ENCODE data around the gene PCSK6.

DNA sequence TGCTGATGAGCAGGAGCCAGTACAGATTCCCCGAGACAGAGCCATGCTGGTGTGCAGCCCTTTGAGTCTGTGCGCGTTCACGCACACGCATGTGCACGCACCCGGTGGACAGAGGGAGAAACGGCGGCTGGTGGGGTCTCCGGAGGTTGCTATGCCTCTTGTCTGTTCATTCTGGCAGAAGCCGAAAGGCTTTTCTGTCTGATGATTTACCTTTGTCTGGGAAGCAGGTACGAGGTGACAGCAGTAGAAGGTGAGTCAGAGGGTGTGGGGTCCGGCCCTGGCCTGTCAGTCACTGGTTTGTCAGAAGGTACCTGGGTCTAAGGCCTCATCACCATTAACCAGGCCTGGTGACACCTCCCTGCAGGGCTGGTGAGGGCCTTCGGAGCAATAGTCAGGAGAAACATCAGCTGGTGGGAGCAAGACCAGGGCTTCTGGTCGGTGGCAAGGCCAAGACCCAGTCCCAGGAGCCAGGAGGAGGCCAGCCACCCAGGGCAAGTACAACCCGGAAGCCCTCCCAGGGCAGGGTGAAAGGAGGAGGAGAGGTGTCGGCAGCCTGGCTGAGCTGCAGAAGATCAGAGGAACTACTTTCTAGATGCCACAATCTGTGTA lies 7.5 kb downstream of the PCSK6 start:
- TF ChIP-seq POLR2A (IDR thresholded peaks at IDR 0.05), result no peak
- TF ChIP-seq, protein P1, sequence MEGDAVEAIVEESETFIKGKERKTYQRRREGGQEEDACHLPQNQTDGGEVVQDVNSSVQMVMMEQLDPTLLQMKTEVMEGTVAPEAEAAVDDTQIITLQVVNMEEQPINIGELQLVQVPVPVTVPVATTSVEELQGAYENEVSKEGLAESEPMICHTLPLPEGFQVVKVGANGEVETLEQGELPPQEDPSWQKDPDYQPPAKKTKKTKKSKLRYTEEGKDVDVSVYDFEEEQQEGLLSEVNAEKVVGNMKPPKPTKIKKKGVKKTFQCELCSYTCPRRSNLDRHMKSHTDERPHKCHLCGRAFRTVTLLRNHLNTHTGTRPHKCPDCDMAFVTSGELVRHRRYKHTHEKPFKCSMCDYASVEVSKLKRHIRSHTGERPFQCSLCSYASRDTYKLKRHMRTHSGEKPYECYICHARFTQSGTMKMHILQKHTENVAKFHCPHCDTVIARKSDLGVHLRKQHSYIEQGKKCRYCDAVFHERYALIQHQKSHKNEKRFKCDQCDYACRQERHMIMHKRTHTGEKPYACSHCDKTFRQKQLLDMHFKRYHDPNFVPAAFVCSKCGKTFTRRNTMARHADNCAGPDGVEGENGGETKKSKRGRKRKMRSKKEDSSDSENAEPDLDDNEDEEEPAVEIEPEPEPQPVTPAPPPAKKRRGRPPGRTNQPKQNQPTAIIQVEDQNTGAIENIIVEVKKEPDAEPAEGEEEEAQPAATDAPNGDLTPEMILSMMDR (IDR thresholded peaks at IDR 0.05), result no peak

Data from Peyer's patch (tissue), 4 donors.